LNCaP clone FGC (cell line): ENCODE measurements around the gene KIRREL3.

Experiments used
- DNase-seq: peaks from one replicate; pipeline ENCODE4 v3.0.0-alpha.2; 2011; ENCODE audit warnings: low read depth
- H3K4me3 ChIP-seq: 2 replicates; pipeline ENCODE4 v1.5.1; 2011; ENCODE audit warnings: mild to moderate bottlenecking, low read depth, low read length, control low read depth
- TF ChIP-seq, protein P1 (sequence below): IDR thresholded peaks from 2 replicates; pipeline ENCODE4 v1.5.1; 2012; ENCODE audit warnings: mild to moderate bottlenecking; ENCODE audit not compliant: control insufficient read depth, insufficient read depth; ENCODE audit errors: extremely low read depth

KIRREL3 gene

DNA sequence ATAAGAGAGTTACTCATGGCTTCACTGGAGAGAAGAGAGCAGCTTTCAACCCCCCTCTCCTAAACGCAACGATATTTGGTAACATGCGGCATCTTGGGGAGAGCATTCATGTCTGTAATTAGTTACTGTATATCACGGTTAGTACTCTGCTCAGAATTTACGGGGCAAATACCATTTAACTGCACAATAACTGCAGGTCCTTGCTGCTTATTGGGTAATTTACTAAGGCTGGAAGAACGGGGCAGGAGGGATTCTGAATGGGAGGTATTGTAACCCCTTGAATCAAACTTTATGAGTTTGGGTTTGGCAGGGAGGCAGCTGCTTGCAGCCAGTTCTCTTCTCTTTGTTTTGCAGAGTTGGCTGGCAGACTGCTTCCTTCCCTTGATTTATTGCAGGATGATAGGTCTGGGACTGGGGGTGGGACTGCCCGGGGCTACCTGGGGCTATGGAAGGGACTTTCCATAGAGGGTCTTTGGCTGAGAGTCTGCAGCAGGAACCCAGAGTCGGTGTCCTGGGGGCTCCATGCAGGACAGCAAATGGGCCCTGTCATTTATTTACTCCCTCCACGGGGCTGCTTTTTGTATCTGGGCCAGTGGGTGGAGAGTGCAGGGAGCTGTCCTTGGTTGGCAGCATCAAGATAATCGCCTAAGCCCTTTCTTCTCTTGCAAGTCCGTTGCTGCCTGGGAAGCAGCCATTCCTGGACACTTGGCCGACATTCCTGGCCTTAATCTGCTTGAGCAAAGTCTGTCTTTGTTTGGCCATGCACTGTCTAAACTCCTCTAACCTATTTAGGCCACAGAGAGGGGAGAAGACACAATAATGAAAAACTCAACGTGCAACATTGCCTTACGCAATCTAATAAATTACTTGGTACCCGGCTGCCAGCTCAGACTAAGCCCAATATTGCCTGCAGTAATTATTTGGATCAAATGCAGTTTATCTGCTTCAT, 456.2 kb downstream of the KIRREL3 start:
- DNase-seq, result peak; percentile 96
- H3K4me3 ChIP-seq, result no peak overlapping the region
- TF ChIP-seq, protein P1, sequence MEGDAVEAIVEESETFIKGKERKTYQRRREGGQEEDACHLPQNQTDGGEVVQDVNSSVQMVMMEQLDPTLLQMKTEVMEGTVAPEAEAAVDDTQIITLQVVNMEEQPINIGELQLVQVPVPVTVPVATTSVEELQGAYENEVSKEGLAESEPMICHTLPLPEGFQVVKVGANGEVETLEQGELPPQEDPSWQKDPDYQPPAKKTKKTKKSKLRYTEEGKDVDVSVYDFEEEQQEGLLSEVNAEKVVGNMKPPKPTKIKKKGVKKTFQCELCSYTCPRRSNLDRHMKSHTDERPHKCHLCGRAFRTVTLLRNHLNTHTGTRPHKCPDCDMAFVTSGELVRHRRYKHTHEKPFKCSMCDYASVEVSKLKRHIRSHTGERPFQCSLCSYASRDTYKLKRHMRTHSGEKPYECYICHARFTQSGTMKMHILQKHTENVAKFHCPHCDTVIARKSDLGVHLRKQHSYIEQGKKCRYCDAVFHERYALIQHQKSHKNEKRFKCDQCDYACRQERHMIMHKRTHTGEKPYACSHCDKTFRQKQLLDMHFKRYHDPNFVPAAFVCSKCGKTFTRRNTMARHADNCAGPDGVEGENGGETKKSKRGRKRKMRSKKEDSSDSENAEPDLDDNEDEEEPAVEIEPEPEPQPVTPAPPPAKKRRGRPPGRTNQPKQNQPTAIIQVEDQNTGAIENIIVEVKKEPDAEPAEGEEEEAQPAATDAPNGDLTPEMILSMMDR, result no peak

DNA sequence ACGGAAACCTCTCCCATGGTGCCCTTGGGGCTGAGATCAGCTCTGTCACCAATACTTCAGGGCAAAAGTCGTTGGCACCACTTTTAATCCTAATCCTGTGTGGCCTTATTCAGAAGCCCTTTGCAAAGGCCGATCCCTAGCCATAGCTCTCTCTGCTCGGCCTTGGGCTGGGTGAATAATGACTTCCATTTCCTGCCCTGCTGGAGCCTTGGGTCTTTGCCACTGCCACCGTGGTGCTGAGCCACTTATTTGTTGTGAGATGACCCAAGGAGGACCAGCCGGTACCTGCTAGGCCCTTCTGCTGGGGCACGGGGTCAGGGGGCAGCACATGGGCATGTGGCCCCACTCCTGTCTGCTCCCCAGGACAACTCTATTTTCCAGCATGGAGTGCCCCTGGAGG, 456.9 kb downstream of the KIRREL3 start:
- no peak for DNase-seq
- TF ChIP-seq, protein P1, result no peak
- no peak overlapping the region for H3K4me3 ChIP-seq

- peak; percentile 31 for DNase-seq
- TF ChIP-seq, protein P1, result no peak
- no peak overlapping the region for H3K4me3 ChIP-seq
Observed at GRCh38 chr11:126542334-126543015, 458.1 kb downstream of the KIRREL3 start.

GRCh38 chr11:126538071-126538470, 462.5 kb downstream of the KIRREL3 start:
- TF ChIP-seq, protein P1, result no peak

DNA sequence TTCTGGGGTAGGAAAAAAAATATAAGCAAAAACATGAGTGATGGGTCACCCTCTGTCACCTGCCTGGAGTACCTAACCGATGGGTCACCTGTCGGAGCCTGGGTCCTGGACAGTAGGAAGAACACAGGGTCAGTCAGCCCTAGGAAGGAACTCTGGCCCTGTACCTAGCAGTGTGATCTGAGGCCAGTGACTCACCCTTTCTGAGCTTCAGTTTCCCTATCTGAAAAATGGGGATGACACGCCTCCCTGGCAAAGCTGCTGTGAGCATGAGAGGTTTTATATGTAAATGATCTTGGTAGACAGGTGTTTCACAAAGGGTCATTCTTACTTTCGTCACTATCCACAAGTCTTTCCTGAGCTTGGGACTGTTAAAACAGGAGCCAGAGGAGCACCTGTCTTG, 463.1 kb downstream of the KIRREL3 start:
- no peak overlapping the region for H3K4me3 ChIP-seq
- TF ChIP-seq, protein P1, result no peak
- no peak for DNase-seq

More at GRCh38 chr11:126538071-126538470, 462.5 kb downstream of the KIRREL3 start:
- no peak for DNase-seq
- no peak overlapping the region for H3K4me3 ChIP-seq

GRCh38 chr11:126534141-126534805, 466.3 kb downstream of the KIRREL3 start:
- no peak overlapping the region for H3K4me3 ChIP-seq
- DNase-seq, result no peak
- TF ChIP-seq, protein P1, result no peak
